Hepatocyte (in vitro differentiated cells): ENCODE data around the gene SIRT1.

ENCODE experiments used
- EZH2phosphoT487 ChIP-seq: fragments of 200-600 bp; sonication (generic); IDR thresholded peaks from one replicate; pipeline ENCODE4 v1.6.1; 2018; ENCODE audit warnings: antibody characterized with exemption, mild to moderate bottlenecking, low read depth, moderate library complexity; ENCODE audit not compliant: unreplicated experiment, severe bottlenecking
- TF ChIP-seq, protein P1 (sequence below): fragments of 200-600 bp; sonication (generic); IDR thresholded peaks from 2 replicates; pipeline ENCODE4 v1.5.1; 2016; ENCODE audit warnings: antibody characterized with exemption, mild to moderate bottlenecking; ENCODE audit not compliant: poor library complexity

DNA sequence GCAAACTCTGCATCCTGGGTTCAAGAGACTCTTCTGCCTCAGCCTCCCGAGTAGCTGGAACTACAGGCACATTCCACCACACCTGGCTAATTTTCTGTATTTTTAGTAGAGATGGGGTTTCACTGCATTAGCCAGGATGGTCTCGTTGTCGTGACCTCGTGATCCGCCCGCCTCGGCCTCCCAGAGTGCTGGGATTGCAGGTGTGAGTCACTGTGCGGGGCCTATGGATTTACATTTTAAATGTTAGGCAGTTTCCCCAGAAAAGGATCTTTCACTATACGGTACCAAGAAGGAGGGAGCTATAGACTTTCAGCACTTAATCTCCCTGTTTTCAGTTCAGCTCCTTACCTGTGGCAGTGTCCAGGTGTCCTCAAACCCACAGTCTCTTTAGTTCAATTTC, 50.8 kb downstream of the SIRT1 start:
- no peak for TF ChIP-seq EZH2phosphoT487
- TF ChIP-seq, protein P1, sequence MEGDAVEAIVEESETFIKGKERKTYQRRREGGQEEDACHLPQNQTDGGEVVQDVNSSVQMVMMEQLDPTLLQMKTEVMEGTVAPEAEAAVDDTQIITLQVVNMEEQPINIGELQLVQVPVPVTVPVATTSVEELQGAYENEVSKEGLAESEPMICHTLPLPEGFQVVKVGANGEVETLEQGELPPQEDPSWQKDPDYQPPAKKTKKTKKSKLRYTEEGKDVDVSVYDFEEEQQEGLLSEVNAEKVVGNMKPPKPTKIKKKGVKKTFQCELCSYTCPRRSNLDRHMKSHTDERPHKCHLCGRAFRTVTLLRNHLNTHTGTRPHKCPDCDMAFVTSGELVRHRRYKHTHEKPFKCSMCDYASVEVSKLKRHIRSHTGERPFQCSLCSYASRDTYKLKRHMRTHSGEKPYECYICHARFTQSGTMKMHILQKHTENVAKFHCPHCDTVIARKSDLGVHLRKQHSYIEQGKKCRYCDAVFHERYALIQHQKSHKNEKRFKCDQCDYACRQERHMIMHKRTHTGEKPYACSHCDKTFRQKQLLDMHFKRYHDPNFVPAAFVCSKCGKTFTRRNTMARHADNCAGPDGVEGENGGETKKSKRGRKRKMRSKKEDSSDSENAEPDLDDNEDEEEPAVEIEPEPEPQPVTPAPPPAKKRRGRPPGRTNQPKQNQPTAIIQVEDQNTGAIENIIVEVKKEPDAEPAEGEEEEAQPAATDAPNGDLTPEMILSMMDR = no peak
